H9 (cell line): ENCODE measurements around the gene PEAK3. TPM values are rescaled to one million over a fixed set of nuclear protein-coding genes. Genes with fewer than 3 reads are reported as not detected.
A peak's percentile ranks its signal among the peaks of the same experiment; 100 is the strongest.

ENCODE experiments used
- DNase-seq: peaks from one replicate; pipeline ENCODE4 v3.0.0-alpha.2; 2017
- H2AFZ ChIP-seq: one replicate; pipeline ENCODE4 v1.6.1; 2013; ENCODE audit warnings: mild to moderate bottlenecking, low read length, control low read depth, moderate library complexity
- H2AK5ac ChIP-seq: 2 replicates; pipeline ENCODE4 v1.6.1; 2013; ENCODE audit warnings: low read length, control low read depth, mixed read lengths; ENCODE audit not compliant: insufficient read length
- H2BK120ac ChIP-seq: one replicate; pipeline ENCODE4 v1.6.1; 2013; ENCODE audit warnings: low read depth, mild to moderate bottlenecking, low read length, control low read depth, inconsistent platforms; ENCODE audit not compliant: poor library complexity, severe bottlenecking
- H2BK12ac ChIP-seq: 2 replicates; pipeline ENCODE4 v1.6.1; 2013; ENCODE audit warnings: low read length, control low read depth, mixed read lengths, low read depth; ENCODE audit not compliant: insufficient read length
- H2BK15ac ChIP-seq: 2 replicates; pipeline ENCODE4 v1.6.1; 2013; ENCODE audit warnings: low read depth, low read length, control low read depth
- H2BK20ac ChIP-seq: one replicate; pipeline ENCODE4 v1.6.1; 2013; ENCODE audit warnings: low read depth, mild to moderate bottlenecking, low read length, control low read depth, inconsistent platforms; ENCODE audit not compliant: poor library complexity, severe bottlenecking
- H2BK5ac ChIP-seq: 2 replicates; pipeline ENCODE4 v1.6.1; 2013; ENCODE audit warnings: low read length, control low read depth, mixed read lengths; ENCODE audit not compliant: insufficient read length
- H3K14ac ChIP-seq: 2 replicates; pipeline ENCODE4 v1.6.1; 2013; ENCODE audit warnings: low read length, control low read depth; ENCODE audit not compliant: insufficient read depth
- H3K18ac ChIP-seq: 2 replicates; pipeline ENCODE4 v1.6.1; 2013; ENCODE audit warnings: low read depth, mild to moderate bottlenecking, mixed read lengths, low read length, control low read depth; ENCODE audit not compliant: insufficient read length
- H3K23ac ChIP-seq: 2 replicates; pipeline ENCODE4 v1.6.1; 2013; ENCODE audit warnings: low read length, control low read depth, mixed read lengths, low read depth; ENCODE audit not compliant: insufficient read length
- H3K23me2 ChIP-seq: 2 replicates; pipeline ENCODE4 v1.6.1; 2013; ENCODE audit warnings: low read depth, mild to moderate bottlenecking, mixed read lengths, low read length, control low read depth; ENCODE audit not compliant: insufficient read length, poor library complexity, severe bottlenecking
- H3K27ac ChIP-seq: 2 replicates; pipeline ENCODE4 v1.5.1; 2013; ENCODE audit warnings: low read length, control low read depth, mixed read lengths, low read depth; ENCODE audit not compliant: insufficient read length
- H3K27me3 ChIP-seq: 2 replicates; pipeline ENCODE4 v1.6.1; 2013; ENCODE audit warnings: low read length, control low read depth, inconsistent platforms; ENCODE audit not compliant: insufficient read depth
- H3K4ac ChIP-seq: 2 replicates; pipeline ENCODE4 v1.6.1; 2013; ENCODE audit warnings: low read depth, mild to moderate bottlenecking, control low read depth, inconsistent platforms, low read length, moderate library complexity
- H3K4me1 ChIP-seq: 2 replicates; pipeline ENCODE4 v1.6.1; 2013; ENCODE audit warnings: low read length, control low read depth, inconsistent platforms; ENCODE audit not compliant: insufficient read depth
- H3K4me2 ChIP-seq: 2 replicates; pipeline ENCODE4 v1.6.1; 2013; ENCODE audit warnings: low read length, control low read depth, mixed read lengths; ENCODE audit not compliant: insufficient read length, insufficient read depth
- H3K56ac ChIP-seq: 2 replicates; pipeline ENCODE4 v1.6.1; 2013; ENCODE audit warnings: low read depth, mild to moderate bottlenecking, mixed read lengths, low read length, control low read depth; ENCODE audit not compliant: insufficient read length
- H3K79me1 ChIP-seq: 2 replicates; pipeline ENCODE4 v1.6.1; 2013; ENCODE audit warnings: low read depth, mild to moderate bottlenecking, moderate library complexity, low read length, control low read depth, inconsistent platforms; ENCODE audit not compliant: insufficient read depth, poor library complexity, severe bottlenecking
- H3K79me2 ChIP-seq: 2 replicates; pipeline ENCODE4 v1.6.1; 2013; ENCODE audit warnings: low read length, control low read depth, inconsistent platforms; ENCODE audit not compliant: insufficient read depth
- H3K9ac ChIP-seq: 2 replicates; pipeline ENCODE4 v1.6.1; 2013; ENCODE audit warnings: low read length, control low read depth, mixed read lengths; ENCODE audit not compliant: insufficient read length; ENCODE audit errors: extremely low read depth
- H3K9me3 ChIP-seq: one replicate; pipeline ENCODE4 v1.6.1; 2013; ENCODE audit warnings: low read depth, low read length, inconsistent platforms; ENCODE audit not compliant: control insufficient read depth
- H3T11ph ChIP-seq: one replicate; pipeline ENCODE4 v1.6.1; 2013; ENCODE audit warnings: mild to moderate bottlenecking, low read length, control low read depth, inconsistent platforms
- H4K20me1 ChIP-seq: one replicate; pipeline ENCODE4 v1.6.1; 2013; ENCODE audit not compliant: control insufficient read depth, insufficient read length, insufficient read depth
- H4K5ac ChIP-seq: 2 replicates; pipeline ENCODE4 v1.6.1; 2013; ENCODE audit warnings: low read depth, mild to moderate bottlenecking, mixed read lengths, low read length, control low read depth; ENCODE audit not compliant: insufficient read length
- H4K8ac ChIP-seq: replicated peaks from 2 replicates; pipeline ENCODE4 v1.6.1; 2013; ENCODE audit warnings: low read length, control low read depth, mixed read lengths, low read depth; ENCODE audit not compliant: insufficient read length
- H4K91ac ChIP-seq: 2 replicates; pipeline ENCODE4 v1.6.1; 2013; ENCODE audit warnings: low read depth, mild to moderate bottlenecking, moderate library complexity, mixed read lengths, low read length, control low read depth; ENCODE audit not compliant: insufficient read length
- H3K27ac Mint-ChIP-seq, 3 experiments: 2 replicates in 2 of 3; 3 replicates in 1 of 3; pipeline ENCODE4 v1.8.0; 2020 to 2021; ENCODE audit warnings: mixed read lengths in 3 of 3, mild to moderate bottlenecking in 1 of 3, moderate library complexity in 1 of 3
- H3K27me3 Mint-ChIP-seq: 2 replicates; pipeline ENCODE4 v1.8.0; 2021; ENCODE audit warnings: low read depth, mild to moderate bottlenecking, moderate library complexity, mixed read lengths
- H3K36me3 Mint-ChIP-seq, 3 experiments: 2 replicates in 2 of 3; 3 replicates in 1 of 3; pipeline ENCODE4 v1.8.0; 2020 to 2021; ENCODE audit warnings: low read depth in 3 of 3, mixed read lengths in 3 of 3; ENCODE audit not compliant: insufficient read depth in 1 of 3
- H3K4me1 Mint-ChIP-seq, 2 experiments: 2 replicates each; pipeline ENCODE4 v1.8.0; 2020; ENCODE audit warnings: mixed read lengths in 2 of 2
- H3K4me3 Mint-ChIP-seq, 2 experiments: 2 replicates in 1 of 2; 3 replicates in 1 of 2; pipeline ENCODE4 v1.8.0; 2020 to 2021; ENCODE audit warnings: mild to moderate bottlenecking in 2 of 2, mixed read lengths in 2 of 2, moderate library complexity in 1 of 2
- H3K9me3 Mint-ChIP-seq, 2 experiments: 2 replicates in 1 of 2; 3 replicates in 1 of 2; pipeline ENCODE4 v1.8.0; 2020; ENCODE audit warnings: mild to moderate bottlenecking in 2 of 2, mixed read lengths in 2 of 2, moderate library complexity in 1 of 2
- CTCF ChIP-seq: fragments of 200-600 bp; sonication (generic); conservative IDR thresholded peaks from 3 replicates; pipeline ENCODE4 v1.8.0; 2021; ENCODE audit warnings: antibody characterized with exemption, mild to moderate bottlenecking
- WGBS: extraction: QIAGEN DNeasy Blood & Tissue Kit; methylation state at CpG from one replicate; pipeline ENCODE4 v1.1.7; 2013; ENCODE audit warnings: missing lambda C conversion rate, low lambda C conversion rate, mixed read lengths; ENCODE audit not compliant: insufficient read length; ENCODE audit errors: extremely low coverage; 5-methylcytosine and 5-hydroxymethylcytosine counted together
- total RNA-seq: library from RNA; stranded (reverse); gene quantifications from 2 replicates; pipeline ENCODE4 v1.2.1, GENCODE V29; 2021

The PEAK3 gene
- total RNA-seq, 1 experiment from 2014 or later = not detected

GRCh38 chr19:2228157-2229030 is 53.6 kb downstream of the PEAK3 start:
- Histone ChIP-seq H3K79me1 (no peaks in the 10 kb centered on the region), H2BK5ac (no peak overlapping the region), H3K23me2 (no peaks in the 10 kb centered on the region), H4K8ac (no peak overlapping the region), H2AK5ac (no peak overlapping the region), H3K27me3 (no peaks in the 10 kb centered on the region), H4K5ac (no peak overlapping the region), H4K20me1 (no peaks in the 10 kb centered on the region), H3K18ac (no peak overlapping the region), H3K9ac (no peak overlapping the region), H3K23ac (no peak overlapping the region), H4K91ac (no peak overlapping the region), H2BK15ac (no peak overlapping the region), H3K9me3 (no peaks in the 10 kb centered on the region), H3K27ac (no peak overlapping the region), H3K14ac (no peak overlapping the region), H2BK12ac (no peak overlapping the region), H2AFZ (no peak overlapping the region), H3T11ph (no peak overlapping the region), H3K4ac (no peak overlapping the region), H2BK20ac (no peak overlapping the region), H3K4me2 (no peak overlapping the region), H2BK120ac (no peak overlapping the region), H3K79me2 (no peaks in the 10 kb centered on the region), H3K56ac (no peak overlapping the region), H3K4me1 (no peaks in the 10 kb centered on the region)
- no peaks in the 10 kb centered on the region; the same call in 1 of the 2 replicates for H3K27me3 Mint-ChIP-seq
- H3K36me3 Mint-ChIP-seq = peaks cover 9 to 54% (median 45%) of the 10 kb centered on the region in 3 experiments; a peak in 6 of 7 replicates
- no CpG with 5 or more reads among the region's 48 CpGs for WGBS
- no peak for DNase-seq
- no peak for TF ChIP-seq CTCF
- no peaks in the 10 kb centered on the region for H3K9me3 Mint-ChIP-seq
- H3K27ac Mint-ChIP-seq = peak overlapping the region in 2 of 3 experiments; percentile 81 to 93; a peak in 2 of 7 replicates
- no peak overlapping the region for H3K4me3 Mint-ChIP-seq
- no peaks in the 10 kb centered on the region for H3K4me1 Mint-ChIP-seq
